ENCODE results near the gene MYL12B. TPM values are rescaled to one million over a fixed set of nuclear protein-coding genes. Genes with fewer than 3 reads are reported as not detected.
"Not testable (repeated sequence)": the region's sequence is repeated elsewhere in the genome, so short reads cannot be mapped to it uniquely, and the experiment has no call there.

Gene MYL12B
- total RNA-seq, 1 donor from 2014 or later: 330 TPM

DNA sequence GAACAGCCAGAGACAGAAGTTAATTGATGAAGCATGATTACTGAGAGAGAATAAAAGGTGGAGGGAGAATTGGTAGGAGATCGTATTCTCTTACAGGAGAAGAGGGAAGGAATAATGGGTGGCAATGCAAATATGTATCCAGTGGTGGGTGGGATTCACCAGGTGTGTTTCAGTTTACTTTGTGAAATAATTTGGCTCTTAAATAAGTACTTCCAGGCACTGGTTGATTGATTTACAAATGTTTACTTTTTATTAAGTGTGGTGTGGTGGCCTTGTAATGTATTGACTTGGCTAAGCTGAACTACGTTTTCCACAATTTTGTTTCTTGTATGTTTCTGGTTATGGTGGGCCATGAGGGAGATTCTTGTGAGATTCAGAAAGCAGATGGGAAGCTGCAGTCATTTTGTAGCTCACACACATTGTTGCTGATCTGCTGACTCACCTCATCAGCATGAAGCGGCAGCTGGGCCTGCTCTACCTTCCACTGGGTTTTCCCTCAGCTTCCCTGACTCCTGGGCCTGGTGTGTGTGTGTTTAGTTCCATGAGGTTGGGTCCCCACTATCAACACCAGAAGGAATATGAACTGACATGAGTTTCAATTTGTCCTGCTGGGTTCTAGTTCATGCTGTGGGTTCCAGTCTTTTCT is 32.6 kb downstream of the MYL12B start:
- peak; percentile 69 for DNase-seq (ENCODE audit: low read depth)

DNA sequence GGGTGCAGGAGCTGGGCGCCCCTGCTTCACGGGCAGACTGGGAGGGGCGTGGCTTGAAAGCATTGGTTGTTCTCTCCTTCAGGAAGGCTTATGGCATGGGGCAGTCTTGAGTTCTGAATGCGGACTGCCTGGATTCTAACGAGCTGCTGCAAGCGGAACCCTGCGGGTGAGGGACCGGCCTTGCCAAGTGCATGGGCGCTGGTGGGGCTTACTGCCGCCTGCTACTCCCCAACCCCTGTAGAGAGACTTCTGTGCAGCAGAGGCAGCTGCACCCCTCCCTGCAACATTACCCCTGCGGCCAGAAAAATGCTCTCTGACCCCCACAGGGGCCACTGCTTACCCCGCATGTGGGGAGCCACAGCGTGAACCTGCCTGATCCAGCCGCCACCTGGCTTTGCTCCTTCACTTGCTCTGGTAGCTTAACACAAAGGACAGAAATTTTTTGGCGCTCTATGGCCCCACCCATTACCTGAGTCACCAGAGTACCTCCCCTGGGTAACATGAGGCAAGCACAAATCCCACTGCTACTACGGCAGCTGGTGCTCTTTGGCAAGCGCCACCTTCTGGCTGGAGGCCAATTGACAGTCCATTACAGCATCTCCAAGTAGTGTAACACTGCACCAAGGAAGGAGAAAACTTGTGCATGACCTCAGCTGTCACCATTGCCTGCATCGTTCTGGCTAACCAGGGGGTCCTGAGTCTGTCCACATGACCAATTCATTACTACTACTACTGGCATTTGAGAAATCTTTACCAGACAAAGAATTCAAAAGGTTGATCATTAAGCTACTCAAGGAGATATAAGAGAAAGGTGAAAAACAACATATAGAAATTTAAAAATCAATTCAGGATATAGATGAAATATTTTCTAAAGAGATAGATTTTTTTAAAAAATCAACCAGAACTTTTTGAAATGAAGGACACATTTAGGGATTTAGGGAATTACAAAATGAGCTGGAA is 35.4 kb downstream of the MYL12B start:
- peak; percentile 86 for DNase-seq (ENCODE audit: low read depth)

DNA sequence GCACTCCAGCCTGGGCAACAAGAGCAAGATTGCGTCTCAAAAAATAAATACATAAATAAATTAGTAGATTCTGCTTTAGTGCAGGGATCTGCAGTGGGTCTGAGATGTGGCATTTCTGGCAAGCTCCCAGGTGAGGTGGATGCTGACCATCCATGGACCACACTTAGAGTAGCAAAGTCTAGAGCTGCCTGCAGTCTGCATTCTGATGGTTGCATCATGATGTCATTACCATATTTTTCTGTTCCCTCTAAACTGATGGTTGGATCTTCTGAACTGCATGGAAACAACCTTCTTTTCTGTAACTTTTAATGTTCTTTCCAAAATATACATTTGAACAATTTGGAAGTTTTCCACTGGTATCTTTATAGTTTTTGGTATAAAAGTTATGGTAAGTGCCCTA is 42.9 kb downstream of the MYL12B start:
- no peak for DNase-seq (ENCODE audit: low read depth)

DNA sequence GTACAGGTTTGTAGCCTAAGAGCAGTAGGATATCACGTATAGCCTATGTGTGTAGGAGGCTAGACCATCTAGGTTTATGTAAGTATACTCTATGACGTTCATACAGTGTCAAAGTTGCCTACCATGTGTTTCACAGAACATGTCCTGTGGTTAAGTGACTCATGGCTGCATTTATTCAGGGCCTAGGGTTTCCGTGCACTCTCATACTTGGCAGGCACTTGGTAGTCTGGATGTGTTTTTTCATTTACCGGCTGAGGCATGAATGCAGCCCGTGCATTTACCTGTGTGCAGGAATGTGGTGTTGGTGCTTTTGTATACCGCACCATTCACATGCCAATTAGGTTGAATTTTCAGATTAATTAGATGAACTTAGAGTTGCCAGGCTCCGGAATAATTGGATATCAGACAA is 43.4 kb downstream of the MYL12B start:
- peak; percentile 88 for DNase-seq (ENCODE audit: low read depth)

DNA sequence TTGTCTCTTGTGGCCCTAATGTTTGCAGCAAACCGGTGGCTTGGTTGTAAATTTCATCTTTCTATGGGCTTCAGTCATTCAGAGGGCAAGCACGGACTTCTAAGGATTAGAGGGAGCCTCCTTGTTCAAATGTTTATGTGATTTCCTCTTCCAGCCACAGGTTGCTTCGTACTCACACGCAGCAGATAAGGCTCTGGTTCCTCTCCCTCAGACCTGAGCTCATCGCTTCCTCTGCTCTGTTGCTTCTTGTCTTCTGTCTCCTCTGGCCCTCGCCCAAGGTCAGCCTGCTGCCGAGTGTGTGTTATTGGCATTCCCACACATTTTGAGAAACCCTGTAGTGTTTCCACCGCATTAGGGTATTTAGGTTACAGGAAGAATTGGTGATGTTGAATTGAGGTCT is 44.0 kb downstream of the MYL12B start:
- no peak for DNase-seq (ENCODE audit: low read depth)

DNA sequence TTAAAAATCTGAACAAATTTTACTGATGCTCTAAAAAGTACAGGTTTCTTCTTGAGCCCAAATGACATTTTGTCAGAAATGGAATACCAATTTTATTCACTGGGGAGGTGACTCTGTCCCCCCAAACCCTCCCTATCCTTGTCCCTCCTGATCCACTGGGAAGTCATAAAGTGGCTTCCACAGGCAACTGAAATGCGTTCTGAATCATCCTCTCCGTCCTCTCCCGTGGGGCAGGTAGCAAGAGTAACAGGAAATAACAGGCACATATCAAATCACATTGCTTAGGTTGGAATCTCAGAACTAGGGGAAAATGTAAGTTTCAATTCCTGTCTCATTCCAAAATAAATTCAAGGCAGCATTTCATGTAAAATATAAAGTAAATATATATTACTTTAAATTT is 44.5 kb downstream of the MYL12B start:
- DNase-seq (ENCODE audit: low read depth): no peak

DNA sequence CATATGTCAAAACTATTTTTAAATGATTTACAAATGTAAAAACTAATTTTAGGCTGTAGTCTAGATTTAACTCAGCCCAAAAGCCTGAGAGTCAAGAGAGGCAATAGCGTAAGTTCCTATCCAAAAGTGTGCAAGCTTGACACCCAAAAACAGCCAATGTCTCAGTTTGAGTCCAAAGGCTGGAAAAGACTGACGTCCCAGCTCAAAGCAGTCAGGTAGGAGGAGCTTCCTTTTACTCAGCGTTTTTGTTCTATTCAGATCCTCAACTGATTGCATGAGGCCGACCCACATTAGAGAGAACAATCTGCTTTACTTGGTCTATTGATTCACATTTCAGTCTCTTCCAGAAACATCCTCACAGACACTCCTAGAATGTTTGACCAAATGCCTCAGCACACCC is 51.8 kb downstream of the MYL12B start:
- no peak for DNase-seq (ENCODE audit: low read depth)

DNA sequence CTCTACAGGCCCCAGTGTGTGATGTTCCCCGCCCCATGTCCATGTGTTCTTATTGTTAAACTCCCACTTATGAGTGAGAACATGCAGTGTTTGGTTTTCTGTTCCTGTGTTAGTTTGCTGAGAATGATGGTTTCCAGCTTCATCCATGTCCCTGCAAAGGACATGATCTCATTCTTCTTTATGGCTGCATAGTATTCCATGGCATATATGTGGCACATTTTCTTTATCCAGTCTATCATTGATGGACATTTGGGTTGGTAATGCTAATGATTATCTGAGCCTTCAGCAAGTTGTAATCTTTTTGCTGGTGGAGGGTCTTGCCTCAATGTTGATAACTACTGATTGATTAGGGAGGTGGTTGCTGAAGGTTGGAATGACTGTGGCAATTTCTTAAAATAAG is 53.4 kb downstream of the MYL12B start:
- not testable (repeated sequence) for DNase-seq (ENCODE audit: low read depth)

DNA sequence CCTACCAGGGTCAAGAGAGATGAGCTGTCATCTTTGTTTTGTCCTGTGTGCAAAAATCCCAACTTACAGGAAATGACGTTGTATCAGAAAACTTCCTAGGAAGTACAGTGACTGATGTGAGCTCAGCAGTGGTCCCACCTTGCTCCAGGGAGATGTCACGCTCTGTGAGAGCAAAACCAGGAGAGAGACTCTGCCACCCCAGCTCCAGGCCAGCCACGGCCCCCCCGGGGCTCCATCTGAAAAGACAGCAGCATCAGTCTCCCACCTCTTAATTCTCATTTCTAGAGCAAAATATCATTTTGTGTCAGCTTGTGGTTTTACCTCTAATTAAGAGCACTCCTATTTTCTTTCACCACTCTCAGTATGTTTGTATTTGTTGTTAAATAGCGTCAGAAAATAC is 57.5 kb downstream of the MYL12B start:
- DNase-seq (ENCODE audit: low read depth): no peak

DNA sequence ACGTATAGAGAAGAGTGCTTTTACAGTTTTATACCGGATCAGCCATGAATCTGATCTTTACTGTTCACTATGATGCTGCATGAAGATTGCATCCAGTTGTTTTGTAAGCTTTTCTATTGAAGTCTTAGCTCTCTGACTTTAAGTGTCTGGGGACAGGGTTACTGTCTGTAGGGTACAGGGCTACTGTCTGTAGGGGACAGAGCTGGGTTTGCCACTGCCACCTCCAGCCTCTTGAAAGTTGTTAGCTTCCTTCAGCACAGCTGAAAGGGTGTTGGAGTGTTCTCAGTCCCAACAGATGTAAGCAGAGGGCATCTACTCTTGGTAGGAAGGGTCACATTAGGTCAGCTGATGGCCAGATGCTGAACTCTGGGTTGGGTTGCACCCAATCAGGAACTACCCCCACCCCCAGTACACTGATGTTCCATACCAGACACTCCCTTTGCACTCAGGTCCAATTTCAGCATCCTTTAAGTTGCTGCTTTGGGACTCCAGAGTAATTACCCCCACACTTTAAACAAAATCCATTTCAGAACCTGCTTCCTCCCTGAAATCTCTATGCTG is 58.0 kb downstream of the MYL12B start:
- no peak for DNase-seq (ENCODE audit: low read depth)

DNA sequence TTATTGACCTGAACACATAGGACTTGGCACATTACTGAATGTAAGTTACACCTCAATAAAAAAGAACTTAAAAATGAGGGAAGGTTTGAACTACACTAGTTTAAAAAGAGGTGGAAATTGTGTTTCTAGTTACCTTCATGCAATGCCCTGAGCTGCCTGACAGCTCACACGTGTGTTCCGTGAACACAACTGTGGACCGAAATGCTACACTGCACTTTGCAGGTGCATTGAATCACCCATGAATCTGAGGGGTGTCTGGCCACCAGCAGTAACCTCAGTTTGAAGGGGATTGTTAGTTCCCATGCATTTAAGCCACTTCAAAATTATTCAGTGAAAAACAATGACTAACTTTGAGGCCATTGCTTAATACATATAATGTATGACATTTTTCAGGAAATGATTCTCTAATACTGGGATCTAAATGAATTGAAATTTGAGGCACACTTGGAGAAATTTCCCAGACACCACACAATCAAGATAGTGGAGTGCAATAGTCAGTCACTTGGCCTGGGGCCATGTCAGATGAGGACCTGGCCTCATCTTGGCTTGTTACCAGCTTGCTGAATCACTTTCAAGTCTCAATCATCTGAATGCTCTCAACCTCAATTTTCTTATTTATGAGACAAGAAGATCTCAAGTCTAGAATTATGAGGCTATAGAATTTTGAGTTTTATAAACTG is 59.3 kb downstream of the MYL12B start:
- peak; percentile 73 for DNase-seq (ENCODE audit: low read depth)

DNA sequence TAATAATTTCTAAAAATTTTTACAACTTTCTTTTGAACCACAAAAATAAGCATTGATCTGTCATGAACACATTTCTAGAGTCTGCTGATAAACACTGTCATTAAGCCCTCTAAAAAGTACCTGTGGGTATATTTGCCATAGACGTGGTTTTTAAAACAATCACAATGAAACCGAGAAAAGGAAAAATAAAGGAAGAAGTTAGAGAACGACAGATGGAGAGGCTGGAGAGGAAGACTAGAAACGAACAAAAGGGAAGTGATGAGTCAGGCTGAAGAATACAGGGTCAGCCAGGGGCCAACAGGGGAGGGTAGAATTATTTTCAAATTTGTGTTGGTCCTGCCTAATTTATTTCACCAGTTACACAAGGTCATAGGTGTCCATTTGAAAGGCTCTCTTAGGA is 62.0 kb downstream of the MYL12B start:
- DNase-seq (ENCODE audit: low read depth): no peak

Other genes with a start within 250 kb of the MYL12B start
- gene LPIN2, start 249.0 kb upstream of the MYL12B start, total RNA-seq: 22.9 and 28.7 TPM in 2 replicates
- gene MYOM1, start 42.2 kb upstream of the MYL12B start, total RNA-seq: 39.9 and 120 TPM in 2 replicates
- gene MYL12A, start 14.3 kb upstream of the MYL12B start, total RNA-seq: 680 and 760 TPM in 2 replicates
- 74.2 and 101 TPM in 2 replicates for gene TGIF1, start 188.0 kb downstream of the MYL12B start, total RNA-seq

Measured in myocyte (in vitro differentiated cells).